ENCODE measurements around the gene EIPR1.
"Not testable (repeated sequence)": the region's sequence is repeated elsewhere in the genome, so short reads cannot be mapped to it uniquely, and the experiment has no call there.

EIPR1 gene

DNA sequence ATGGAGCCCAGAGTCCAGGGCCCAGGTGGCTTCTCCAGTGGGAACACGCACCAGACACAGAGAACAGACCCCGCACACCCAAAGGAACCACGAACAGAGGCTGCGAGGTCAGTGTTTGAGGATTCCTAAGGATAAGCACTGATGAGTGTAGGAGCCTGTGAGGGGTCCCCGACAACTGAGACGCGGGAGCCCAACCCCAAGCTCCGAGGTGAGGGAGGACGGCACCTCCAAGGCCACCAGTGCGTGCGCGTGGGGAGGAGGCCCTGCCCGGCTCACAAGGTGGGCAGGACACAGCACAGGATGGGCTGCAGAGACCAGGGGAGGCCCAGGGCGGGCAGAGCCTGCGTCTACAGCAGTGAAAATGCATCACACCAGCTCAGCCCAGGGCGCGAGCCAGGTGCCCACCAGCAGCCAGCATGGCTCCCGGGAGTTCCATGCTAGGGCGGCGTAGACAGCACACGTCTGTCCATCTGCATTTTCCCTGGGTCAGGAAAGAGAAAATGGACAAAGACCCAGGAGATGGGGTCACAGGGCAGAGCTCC is 189.1 kb downstream of the EIPR1 start:
- no peak for DNase-seq

DNA sequence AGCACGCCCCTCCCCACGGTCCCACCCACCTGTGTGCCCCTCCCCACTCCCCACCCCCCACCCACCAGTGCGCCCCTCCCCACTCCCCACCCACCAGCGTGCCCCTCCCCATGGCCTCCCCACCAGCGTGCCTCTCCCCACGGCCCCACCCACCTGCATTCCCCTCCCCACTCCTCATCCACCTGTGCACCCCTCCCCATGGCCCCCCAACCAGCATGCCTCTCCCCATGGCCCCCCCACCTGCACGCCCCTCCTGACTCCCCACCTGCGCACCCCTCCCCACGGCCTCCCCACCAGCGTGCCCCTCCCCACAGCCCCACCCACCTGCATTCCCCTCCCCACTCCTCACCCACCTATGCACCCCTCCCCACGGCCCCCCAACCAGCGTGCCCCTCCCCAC is 190.2 kb downstream of the EIPR1 start:
- no peak for DNase-seq

DNA sequence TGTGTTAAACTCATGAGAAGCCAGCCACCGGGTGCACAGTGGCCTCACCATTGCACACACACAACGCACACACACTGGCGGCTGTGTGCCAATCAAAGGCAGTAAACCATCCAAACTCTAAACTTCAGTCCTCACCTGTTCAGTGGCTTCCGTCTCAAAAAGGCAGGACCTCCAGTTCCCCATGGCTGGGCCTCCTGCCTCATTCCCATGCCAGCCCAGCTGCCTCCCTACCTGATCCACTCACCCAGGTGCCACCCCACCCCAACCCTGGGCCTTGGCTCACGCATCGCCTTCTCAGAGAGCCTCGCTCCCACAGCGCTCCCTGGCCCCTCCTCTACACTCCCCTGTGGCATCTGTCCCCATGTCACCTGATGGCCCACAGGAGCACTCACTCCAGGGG is 190.9 kb downstream of the EIPR1 start:
- DNase-seq, result no peak

DNA sequence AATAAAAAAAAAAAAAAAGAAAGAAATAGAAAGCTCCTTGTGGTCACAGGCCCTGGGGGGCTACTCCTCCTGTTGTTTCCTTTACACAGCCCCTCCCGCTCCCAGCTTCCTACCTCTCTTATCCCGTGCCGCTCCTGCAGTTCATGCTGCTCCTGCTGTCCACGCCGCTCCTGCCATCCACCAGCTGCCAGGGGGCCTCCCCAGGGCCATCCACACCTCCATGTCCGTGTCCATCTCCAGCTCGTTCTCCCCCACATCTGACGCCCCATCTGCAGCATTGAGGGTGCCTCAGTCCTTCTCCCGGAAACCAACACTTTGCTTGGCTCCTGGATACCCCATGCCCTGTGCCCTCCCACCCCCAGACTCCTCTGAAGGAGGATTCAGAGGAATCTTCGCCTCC is 191.7 kb downstream of the EIPR1 start:
- DNase-seq, result no peak

DNA sequence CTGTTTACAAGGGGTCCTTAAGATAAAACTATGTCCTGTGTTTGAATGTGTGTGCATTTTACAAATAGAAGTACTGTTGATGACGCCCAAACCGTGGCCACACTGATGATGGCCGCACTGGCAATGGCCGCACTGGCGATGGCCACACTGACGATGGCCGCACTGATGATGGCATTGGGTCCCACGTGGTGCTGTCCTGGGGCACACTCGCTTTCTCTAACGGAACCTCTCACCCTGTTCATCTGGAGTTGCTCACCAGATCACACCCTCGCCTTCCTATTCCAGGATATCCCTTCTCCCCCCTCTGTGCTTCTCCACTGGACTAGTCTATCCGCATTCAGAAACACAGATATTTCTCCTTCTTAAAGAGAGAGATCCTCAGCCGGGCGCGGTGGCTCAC is 192.4 kb downstream of the EIPR1 start:
- no peak for DNase-seq

DNA sequence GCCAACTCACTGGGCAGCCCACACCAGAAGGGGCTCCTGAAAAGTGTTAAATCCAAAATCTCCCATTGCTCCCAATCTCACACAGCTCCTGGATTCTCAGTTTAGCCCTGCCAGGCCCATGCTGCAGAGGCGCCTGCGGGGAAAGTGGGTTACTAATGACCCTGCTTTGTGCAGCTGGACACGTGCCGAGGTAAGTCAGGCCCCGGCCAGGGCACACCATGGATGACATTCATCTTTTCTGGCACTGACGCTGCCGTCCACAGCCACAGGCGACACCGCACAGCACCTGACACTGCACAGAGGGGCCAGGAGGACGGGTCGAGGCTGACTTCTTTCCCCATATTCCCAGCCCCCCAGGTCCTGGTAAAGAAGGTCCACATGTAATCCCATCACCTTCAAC is 193.5 kb downstream of the EIPR1 start:
- DNase-seq, result no peak

DNA sequence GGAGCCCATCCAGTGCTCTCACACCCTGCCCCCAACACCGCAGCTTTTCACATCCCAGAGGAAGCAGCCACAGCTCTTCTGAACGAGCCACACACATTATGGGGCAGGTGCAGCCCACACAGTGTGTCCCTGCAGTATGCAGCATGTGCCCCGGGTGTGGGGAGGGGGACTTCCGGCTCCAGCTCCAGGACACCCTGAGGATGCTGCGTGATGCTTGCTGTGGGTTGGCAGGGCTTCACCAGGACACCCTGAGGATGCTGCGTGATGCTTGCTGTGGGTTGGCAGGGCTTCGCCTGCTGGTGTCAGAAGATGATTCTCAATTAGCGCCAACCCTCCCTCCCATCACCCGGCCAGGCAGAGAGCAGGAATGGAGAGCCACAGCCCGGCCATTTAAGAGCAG is 193.9 kb downstream of the EIPR1 start:
- no peak for DNase-seq

DNA sequence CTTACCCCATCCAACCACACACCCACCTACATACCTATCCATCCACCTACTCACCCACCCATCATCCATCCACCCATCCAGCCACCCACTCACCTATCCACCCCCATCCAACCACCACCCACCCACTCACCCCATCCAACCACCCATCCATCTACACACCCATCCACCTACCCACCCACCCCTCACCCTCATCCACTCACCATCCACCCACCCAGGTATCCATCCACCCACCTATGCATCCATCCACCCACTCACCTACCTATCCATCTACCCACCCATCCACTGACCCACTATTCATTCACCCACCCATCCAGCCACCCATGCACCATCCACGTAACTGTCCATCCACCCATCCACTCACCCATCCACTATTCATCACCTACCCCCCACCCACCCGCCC is 194.8 kb downstream of the EIPR1 start:
- DNase-seq, result no peak

DNA sequence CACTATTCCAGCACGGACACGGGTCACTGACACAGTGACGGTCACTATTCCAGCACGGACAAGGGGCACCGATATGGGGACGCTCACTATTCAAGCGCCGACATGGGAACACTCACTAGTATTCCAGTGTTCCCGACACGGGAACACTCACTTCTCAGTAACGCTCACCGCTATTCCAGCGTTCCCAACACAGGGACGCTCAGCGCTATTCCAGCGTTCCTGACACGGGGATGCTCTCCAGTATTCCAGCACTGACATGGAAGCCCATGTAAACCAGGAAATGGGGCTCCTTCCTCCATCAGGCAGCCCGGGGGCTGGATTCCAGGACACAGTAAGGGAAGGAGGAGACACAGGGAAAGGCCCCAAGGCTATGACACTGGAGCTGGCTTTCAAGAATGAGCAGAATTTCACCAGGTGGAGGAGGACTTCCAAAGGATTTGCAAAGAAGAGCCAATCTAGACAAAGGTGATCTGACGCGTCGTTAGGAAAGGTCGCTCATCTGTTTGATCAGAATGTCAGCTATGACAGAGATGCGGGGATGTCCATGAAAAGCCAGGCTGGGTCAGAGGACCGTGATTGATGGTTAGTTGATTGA is 196.1 kb downstream of the EIPR1 start:
- DNase-seq, result no peak

DNA sequence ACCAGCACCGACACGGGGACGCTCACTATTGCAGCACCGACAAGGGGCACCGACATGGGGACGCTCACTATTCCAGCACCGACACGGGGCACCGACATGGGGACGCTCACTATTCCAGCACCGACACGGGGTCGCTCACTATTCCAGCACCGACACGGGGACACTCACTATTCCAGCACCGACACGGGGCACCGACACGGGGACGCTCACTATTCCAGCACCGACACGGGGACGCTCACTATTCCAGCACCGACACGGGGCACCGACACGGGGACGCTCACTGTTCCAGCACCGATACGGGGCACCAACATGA is 196.8 kb downstream of the EIPR1 start:
- DNase-seq, result not testable (repeated sequence)

DNA sequence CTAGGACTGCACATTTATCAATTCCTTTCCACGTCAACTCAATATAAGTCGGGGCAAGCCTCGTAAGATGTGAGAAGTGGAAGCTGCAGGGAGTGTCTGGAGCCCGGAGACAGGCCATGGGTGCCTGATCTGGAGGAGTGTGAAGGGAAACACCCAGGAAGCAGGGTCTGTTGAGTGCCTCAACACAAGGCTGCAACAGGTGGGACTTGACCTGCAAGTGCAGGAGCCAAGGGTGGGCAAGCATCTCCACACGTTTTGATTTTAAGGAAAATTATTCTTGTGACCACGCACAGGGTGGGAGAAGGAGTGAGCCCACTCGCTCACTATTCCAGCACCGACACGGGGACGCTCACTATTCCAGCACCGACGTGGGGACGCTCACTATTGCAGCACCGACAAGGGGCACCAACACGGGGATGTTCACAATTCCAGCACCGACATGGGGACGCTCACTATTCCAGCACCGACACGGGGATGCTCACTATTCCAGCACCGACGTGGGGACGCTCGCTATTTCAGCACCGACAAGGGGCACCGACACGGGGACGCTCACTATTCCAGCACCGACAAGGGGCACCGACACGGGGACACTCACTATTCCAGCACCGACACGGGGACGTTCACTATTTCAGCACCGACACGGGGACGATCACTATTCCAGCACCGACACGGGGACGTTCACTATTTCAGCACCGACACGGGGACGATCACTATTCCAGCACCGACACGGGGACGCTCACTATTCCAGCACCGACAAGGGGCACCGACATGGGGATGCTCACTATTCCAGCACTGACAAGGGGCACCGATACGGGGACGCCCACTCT is 197.3 kb downstream of the EIPR1 start:
- DNase-seq, result no peak

DNA sequence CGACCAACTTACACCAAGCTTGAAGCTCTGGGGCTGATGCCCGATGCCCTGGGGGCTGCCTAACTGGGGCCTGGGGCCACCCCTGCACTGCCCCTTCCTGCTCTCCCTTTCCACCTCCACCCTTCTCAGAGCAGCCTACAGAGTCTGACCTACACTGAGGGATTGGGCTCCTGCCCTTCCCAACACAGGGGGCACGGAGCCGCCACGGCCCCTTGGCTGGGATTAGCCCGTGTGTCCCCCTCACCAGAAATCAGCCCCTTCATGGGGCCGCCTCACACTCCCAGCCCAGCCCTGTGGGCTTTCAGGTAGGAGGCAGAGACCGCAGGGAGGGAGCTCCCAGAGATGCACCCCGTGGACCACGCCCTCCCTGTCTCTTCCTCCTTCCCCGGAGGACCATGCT is 198.0 kb downstream of the EIPR1 start:
- no peak for DNase-seq

DNA sequence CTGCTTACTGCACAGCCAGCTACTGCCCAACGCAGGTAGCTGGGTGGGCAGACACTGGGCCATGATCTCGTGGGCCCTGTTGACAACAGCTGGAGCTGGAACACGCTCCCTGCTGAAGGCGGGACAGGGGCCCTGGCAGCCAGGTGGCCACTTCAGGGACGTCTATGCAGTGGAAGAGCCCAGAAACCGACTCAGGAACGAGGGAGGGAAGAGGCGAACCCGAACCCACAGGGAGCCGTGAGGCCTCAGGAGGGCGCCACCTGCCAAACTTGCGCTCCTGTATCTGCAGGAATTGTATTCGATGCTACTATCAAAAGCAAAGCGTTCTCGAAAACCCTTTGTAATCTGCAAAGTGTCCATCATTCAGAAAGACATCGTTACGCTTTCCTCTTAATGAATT is 198.4 kb downstream of the EIPR1 start:
- peak; percentile 7 for DNase-seq

DNA sequence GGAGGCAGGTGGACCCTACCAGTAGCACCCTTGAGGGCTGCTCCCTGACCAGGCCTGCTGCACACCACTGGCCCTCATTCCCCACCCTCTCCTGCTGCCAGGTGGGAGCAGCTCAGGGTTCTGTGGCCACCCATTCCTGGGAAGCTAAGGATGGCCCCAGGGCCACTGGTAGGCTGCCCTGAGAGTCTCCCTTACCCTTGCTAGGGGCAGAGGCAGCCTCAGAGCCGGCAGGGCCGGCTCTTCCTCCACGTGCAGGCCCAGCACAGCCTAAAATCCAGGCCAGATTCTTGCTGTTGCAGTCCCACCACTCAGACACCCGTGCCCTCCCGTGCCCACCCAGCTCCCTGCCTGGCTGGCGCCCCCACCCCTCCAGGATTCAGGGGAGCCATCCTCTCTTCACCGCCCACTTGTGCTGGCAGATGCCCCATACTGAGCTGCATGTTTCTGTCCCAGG is 199.0 kb downstream of the EIPR1 start:
- no peak for DNase-seq

DNA sequence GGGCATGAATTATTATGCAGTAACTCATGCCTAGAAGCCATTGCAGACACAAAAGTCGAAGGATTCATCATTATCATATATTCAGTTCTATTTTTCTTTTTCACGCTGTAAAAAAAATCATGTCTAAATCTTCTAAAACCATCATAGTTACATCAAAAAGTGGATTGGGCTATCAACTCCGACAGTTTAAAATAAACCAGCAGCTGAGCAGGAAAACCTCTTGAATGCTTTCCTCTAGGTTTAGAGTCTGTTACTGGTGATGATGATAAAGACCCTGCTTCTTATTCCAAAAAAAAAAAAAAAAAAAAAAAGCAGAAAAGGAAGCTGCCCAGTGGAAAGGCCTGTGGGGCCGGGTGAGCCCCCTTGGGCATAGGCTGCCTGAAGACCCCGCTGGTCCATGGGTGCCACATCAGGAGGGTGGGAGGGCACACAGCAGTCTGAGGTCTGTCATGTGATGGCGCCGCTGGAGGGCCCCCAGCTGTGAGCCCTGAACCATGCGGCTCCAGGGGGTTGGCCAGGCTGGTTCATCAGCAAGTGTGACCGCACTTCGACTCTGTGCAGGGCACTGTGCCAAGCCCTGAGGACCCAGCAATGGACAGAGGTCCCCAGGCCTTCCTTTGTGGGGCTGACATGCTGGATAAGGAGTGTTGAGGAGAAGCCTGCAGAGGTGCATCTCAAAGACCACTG is 199.6 kb downstream of the EIPR1 start:
- DNase-seq, result no peak

DNA sequence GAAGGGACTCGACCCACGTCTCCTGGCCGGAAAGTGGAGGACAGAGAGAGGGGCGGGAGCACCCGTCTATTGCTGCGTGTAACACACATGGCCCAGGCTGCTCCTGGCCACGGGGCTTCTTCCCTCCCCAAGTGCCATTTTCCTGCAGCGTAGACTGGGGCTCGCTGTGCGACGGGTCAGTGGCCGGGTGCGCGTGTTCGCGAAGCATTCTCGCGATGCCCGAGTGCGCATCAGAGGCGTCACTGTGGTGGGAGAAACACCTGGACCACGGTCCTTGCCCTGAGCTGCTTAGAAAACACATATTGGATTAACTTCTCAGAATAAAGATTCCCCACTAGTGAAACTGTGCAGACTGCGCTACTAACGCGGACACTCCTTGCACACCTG is 200.8 kb downstream of the EIPR1 start:
- DNase-seq, result no peak

DNA sequence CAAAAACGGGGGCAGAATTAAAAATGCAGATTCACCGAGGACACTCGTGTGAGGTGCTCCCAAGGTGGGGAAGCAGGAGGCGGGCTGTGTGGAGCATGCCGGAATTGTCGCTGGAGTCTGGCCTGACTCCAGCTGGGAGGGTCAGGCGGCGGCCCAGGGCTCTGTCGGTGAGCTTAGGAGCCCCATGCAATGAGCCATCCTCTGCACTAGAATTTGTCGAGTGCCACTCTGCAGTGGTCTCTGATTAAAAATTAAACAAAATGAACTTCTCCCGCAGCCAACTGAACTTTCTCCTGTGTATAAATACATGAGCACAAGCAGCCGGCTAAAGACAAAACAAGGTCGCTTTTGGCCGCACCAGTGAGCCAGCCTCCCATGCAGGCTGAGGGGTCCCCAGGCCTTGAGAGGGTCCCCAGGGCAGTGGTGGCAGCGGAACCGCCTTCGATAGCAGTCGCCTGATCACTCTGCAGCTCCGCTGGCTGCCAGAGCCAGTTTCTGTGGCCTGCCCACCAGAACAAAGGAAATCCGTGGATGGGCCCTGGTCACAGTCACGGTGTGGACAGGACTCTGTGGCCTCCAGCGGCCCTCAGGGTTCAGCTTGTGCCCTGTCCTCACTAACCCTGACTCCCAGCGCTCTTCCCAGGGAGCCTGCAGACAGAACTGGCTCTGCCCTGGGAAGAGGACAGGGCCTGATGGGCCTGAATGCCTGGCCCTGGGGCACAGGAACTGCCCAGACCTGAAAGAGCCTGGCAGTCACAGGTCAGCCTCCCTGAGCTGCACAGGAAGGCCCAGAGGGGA is 201.3 kb downstream of the EIPR1 start:
- no peak for DNase-seq

DNA sequence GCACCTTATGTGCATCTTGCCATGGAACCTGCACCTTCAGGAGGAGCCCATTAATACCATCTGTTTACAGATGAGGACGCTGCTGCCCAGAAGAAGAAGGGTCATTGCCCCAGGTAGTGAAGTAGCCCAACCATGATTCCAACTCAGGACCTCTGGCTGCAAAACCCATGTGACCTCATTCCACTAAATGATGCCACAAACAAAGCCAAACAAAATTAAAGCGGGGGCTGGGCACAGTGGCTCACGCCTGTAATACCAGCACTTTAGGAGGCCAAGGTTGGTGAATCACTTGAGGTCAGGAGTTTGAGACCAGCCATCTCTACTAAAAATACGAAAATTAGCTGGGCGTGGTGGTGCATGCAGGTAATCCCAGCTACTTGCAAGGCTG is 202.1 kb downstream of the EIPR1 start:
- no peak for DNase-seq

DNA sequence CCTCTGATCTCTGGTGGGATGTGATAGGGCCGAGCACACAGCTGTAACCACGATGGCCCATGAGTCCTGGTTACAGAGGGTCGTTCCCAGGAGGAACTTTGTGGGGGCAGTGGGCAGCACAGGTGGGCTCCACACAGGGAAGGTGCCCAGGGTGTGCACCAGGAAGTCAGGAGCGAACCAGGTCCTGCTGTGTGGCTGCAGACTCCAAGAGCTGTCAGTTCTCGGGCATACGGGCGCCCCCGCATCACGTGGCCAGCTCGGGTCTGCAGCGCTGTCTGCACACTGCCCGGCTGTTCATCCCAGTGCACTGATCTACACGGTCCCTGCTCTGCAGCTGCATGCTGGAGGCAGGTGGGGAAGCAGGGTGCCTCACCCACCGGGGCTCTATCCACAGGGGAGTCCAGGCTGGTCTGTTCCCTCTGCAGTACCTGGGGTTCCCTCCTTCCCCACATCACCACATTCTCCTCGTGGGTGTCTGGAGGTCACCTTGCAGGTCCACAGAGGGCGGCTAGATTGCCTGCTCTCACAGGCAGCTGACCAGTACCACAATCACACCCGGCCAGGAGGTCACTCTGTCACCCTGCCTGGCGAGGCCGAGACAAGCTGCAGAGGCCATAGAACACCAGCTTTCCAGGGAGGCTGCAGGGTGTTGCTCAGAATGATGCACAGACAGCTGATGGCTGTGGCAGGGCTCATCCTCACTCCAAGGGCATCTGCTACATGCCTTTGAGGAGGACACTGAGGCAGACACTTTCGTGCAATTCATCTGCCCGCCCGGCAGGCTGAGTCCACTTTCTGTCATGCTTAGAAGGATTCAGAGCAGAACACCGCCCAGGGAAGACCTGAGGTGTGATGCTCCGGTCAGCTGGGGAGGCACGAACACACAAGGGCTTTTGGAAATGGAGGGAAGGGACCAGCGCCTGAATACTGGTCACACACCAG is 202.7 kb downstream of the EIPR1 start:
- no peak for DNase-seq

DNA sequence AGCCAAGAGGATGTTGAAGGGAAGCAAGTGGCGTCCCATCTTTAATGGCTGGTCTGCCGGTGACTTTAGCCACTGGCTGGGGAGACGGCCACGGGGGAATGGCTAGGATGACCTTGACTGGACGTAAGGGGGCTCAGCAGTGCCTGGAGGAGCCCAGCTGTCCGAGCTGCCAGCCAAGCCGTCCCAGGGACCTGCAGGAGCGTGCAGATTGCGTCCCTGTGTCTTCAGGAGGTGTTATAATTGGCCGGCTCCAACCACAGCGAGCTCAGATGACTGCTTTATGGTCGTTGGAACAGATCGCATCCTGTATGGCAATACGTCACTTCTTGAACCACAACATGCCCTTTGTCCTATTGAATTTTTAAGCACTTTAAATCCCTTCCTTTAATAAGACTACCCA is 204.6 kb downstream of the EIPR1 start:
- DNase-seq, result no peak

DNA sequence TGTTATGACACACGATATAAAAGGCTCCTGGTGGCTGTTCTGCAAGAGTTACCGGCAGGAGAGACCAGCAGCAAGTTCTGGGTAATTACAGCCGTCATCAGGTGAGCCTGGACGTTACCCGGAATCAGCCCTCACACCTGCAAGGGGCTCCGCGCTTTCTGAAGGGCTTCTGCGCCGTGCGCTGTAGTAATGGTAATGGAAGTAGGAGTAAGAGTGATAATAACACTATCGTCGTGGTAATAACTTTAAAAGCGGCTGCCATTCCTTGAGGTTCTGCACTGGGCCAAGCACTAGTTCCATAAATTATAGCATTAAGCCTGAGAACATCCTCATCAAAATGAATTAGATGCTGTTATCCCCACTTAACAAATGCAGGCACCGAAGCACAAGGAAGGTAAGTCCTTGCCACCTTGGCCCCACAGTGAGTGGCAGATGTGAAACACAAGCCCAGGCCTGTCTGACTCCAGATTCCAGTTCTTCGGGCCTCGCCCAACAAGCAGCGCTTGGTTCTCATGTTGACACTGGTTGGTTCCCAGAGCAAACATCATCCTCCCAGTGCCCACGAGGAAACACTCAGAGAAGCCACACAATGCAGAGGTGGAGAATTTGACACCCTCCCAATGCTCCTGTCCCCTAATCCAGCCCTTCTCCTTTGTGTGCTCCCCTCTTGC is 205.2 kb downstream of the EIPR1 start:
- DNase-seq, result no peak
